CD14-positive monocyte (primary cell): ENCODE data around the gene NAE1. TPM values are rescaled to one million over a fixed set of nuclear protein-coding genes. Genes with fewer than 3 reads are reported as not detected.

Experiments used
- DNase-seq, 3 donors: peaks; one replicate each; pipeline ENCODE4 v3.0.0-alpha.2; 2011 to 2022
- H2AFZ ChIP-seq: 2 replicates; pipeline ENCODE4 v1.6.0; 2012; ENCODE audit warnings: mild to moderate bottlenecking, low read depth, low read length, inconsistent platforms; ENCODE audit not compliant: insufficient read depth, poor library complexity, severe bottlenecking
- H3K27ac ChIP-seq, 2 donors: 1 replicate in 1 of 2; 2 replicates in 1 of 2; pipeline ENCODE4 v1.5.1; 2012 to 2013; ENCODE audit warnings: low read length in 2 of 2, control low read depth in 1 of 2, inconsistent platforms in 1 of 2, low read depth in 1 of 2, mild to moderate bottlenecking in 1 of 2
- H3K27me3 ChIP-seq, 2 donors: one replicate each; pipeline versions ENCODE4 v1.6.0 to v1.6.1; 2011 to 2013; ENCODE audit warnings: low read length in 2 of 2; ENCODE audit not compliant: control insufficient read depth in 2 of 2, insufficient read depth in 2 of 2
- H3K36me3 ChIP-seq, 2 donors: replicated peaks in 1 of 2; 1 replicate in 1 of 2; 2 replicates in 1 of 2; pipeline versions ENCODE4 v1.5.1 to v1.6.1; 2012 to 2013; ENCODE audit warnings: low read length in 2 of 2, control low read depth in 1 of 2, inconsistent platforms in 1 of 2, mild to moderate bottlenecking in 1 of 2; ENCODE audit not compliant: insufficient read depth in 2 of 2, control insufficient read depth in 1 of 2
- H3K4me1 ChIP-seq, 2 donors: 1 replicate in 1 of 2; 2 replicates in 1 of 2; pipeline versions ENCODE4 v1.5.1 to v1.6.1; 2012 to 2013; ENCODE audit warnings: low read length in 2 of 2, control low read depth in 1 of 2, inconsistent platforms in 1 of 2, mild to moderate bottlenecking in 1 of 2, moderate library complexity in 1 of 2; ENCODE audit not compliant: insufficient read depth in 2 of 2, control insufficient read depth in 1 of 2
- H3K4me2 ChIP-seq: replicated peaks from 2 replicates; pipeline ENCODE3; 2012; ENCODE audit warnings: low read length, moderate library complexity, mild to moderate bottlenecking; ENCODE audit not compliant: poor library complexity, severe bottlenecking; ENCODE audit errors: extremely low read depth
- H3K4me3 ChIP-seq, 3 experiments: fragments of 200-600 bp in 1 of 3; sonication (generic) in 1 of 3; replicated peaks in 1 of 3; 1 replicate in 2 of 3; 2 replicates in 1 of 3; pipeline ENCODE4 v1.5.1; 2011 to 2013; ENCODE audit warnings: low read length in 3 of 3, mild to moderate bottlenecking in 3 of 3, control low read depth in 2 of 3, low read depth in 2 of 3, inconsistent platforms in 1 of 3, moderate library complexity in 1 of 3
- H3K79me2 ChIP-seq: 2 replicates; pipeline ENCODE4 v1.6.0; 2012; ENCODE audit warnings: mild to moderate bottlenecking, control low read depth, inconsistent platforms, low read length, moderate library complexity; ENCODE audit not compliant: insufficient read depth
- H3K9ac ChIP-seq: 2 replicates; pipeline ENCODE4 v1.6.0; 2017; ENCODE audit warnings: low read length, mild to moderate bottlenecking; ENCODE audit not compliant: insufficient read depth, poor library complexity, severe bottlenecking
- H3K9me3 ChIP-seq, 2 donors: replicated peaks in 1 of 2; 1 replicate in 1 of 2; 2 replicates in 1 of 2; pipeline versions ENCODE4 v1.5.1 to v1.6.1; 2012 to 2013; ENCODE audit warnings: low read length in 2 of 2, control low read depth in 1 of 2; ENCODE audit not compliant: control insufficient read depth in 1 of 2, insufficient read depth in 1 of 2
- H4K20me1 ChIP-seq: 2 replicates; pipeline ENCODE4 v1.6.0; 2012; ENCODE audit warnings: mild to moderate bottlenecking, low read length, control low read depth, moderate library complexity; ENCODE audit not compliant: insufficient read depth
- H3K27ac Mint-ChIP-seq, 7 donors: one replicate each; pipeline ENCODE4 v1.8.0; 2020; ENCODE audit warnings: mild to moderate bottlenecking in 7 of 7, mixed read lengths in 7 of 7, moderate library complexity in 6 of 7, inconsistent platforms in 2 of 7
- H3K27me3 Mint-ChIP-seq, 3 donors: one replicate each; pipeline ENCODE4 v1.8.0; 2021 to 2022; ENCODE audit warnings: low read depth in 3 of 3, mild to moderate bottlenecking in 3 of 3, mixed read lengths in 3 of 3, moderate library complexity in 3 of 3, inconsistent platforms in 1 of 3
- H3K36me3 Mint-ChIP-seq, 2 donors: one replicate each; pipeline ENCODE4 v1.8.0; 2020; ENCODE audit warnings: mixed read lengths in 2 of 2, inconsistent platforms in 1 of 2, mild to moderate bottlenecking in 1 of 2
- H3K4me1 Mint-ChIP-seq: one replicate; pipeline ENCODE4 v1.8.0; 2020; ENCODE audit warnings: mild to moderate bottlenecking, mixed read lengths
- H3K4me3 Mint-ChIP-seq, 2 donors: one replicate each; pipeline ENCODE4 v1.8.0; 2020; ENCODE audit warnings: mild to moderate bottlenecking in 2 of 2, mixed read lengths in 2 of 2, moderate library complexity in 1 of 2
- H3K9me3 Mint-ChIP-seq, 7 donors: one replicate each; pipeline ENCODE4 v1.8.0; 2020 to 2022; ENCODE audit warnings: mixed read lengths in 7 of 7, mild to moderate bottlenecking in 6 of 7, moderate library complexity in 6 of 7, inconsistent platforms in 2 of 7
- CTCF ChIP-seq: fragments of 200-600 bp; IDR thresholded peaks from one replicate; pipeline ENCODE4 v1.8.0; 2022; ENCODE audit warnings: antibody characterized with exemption, mild to moderate bottlenecking
- WGBS: methylation state at CpG from one replicate; pipeline ENCODE4 v1.1.5; 2013; ENCODE audit warnings: missing lambda C conversion rate; ENCODE audit not compliant: insufficient coverage; 5-methylcytosine and 5-hydroxymethylcytosine counted together
- intact Hi-C, 2 donors: fragments of 100-400 bp; cut with micrococcal nuclease; formaldehyde crosslinking; loops; one replicate each; pipeline versions ENCODE4 v1.15.0 to v1.15.1; 2023
- polyA plus RNA-seq, 3 donors: library from polyadenylated mRNA; depleted of rRNA in 1 of 3; unstranded in 2 of 3; stranded (reverse) in 1 of 3; fragments of 300-500 nt in 2 of 3; fragments of >200 nt in 1 of 3; fragmentation: Illumina TruSeq in 2 of 3; gene quantifications; 1 replicate in 2 of 3; 2 replicates in 1 of 3; pipeline ENCODE4 v1.2.3, GENCODE V29; 2012 to 2021

NAE1 gene
- polyA plus RNA-seq, 3 donors = 10.8 to 18.6 (median 16.8) TPM

GRCh38 chr16:66801320-66802105 is 29.3 kb downstream of the NAE1 start, which contains the start of gene TERB1:
Gene TERB1, minus strand, starts transcription at chr16:66801584. Its CDS starts 4,786 bp downstream, at chr16:66796798.
- Histone ChIP-seq H3K4me3 (no peak within 1 kb of the TSS), H4K20me1 (no peaks in the 10 kb centered on the region), H3K27me3 (no peaks in the 10 kb centered on the region), H3K4me1 (no peaks in the 10 kb centered on the region), H3K79me2 (no peaks in the 10 kb centered on the region), H3K36me3 (peaks cover 19 to 41% of the 10 kb centered on the region in 2 donors), H3K27ac (no peak within 1 kb of the TSS), H2AFZ (no peak within 1 kb of the TSS), H3K9me3 (no peaks in the 10 kb centered on the region), H3K9ac (no peak within 1 kb of the TSS), H3K4me2 (no peak within 1 kb of the TSS)
- Mint-ChIP-seq H3K27me3 (no peaks in the 10 kb centered on the region), H3K9me3 (peaks cover 0 to 3% (median 0%) of the 10 kb centered on the region in 7 donors), H3K4me1 (peaks cover 3% of the 10 kb centered on the region), H3K27ac (peak within 1 kb of the TSS in 1 of 7 donors; percentile 53), H3K36me3 (peaks cover 28 to 33% of the 10 kb centered on the region in 2 donors), H3K4me3 (no peak within 1 kb of the TSS)
- no peak for TF ChIP-seq CTCF
- no peak for DNase-seq
- 97% methylated on average over 50 of the region's 56 CpGs for WGBS
- intact Hi-C loops = no loop called here

- Histone ChIP-seq H3K4me1 (no peaks in the 10 kb centered on the region), H3K4me3 (no peak overlapping the region), H3K9ac (no peak overlapping the region), H3K36me3 (peaks cover 15 to 34% of the 10 kb centered on the region in 2 donors), H4K20me1 (no peaks in the 10 kb centered on the region), H3K27me3 (no peaks in the 10 kb centered on the region), H2AFZ (no peak overlapping the region), H3K9me3 (no peaks in the 10 kb centered on the region), H3K27ac (no peak overlapping the region), H3K79me2 (no peaks in the 10 kb centered on the region), H3K4me2 (no peak overlapping the region)
- Mint-ChIP-seq H3K27ac (peak overlapping the region in 1 of 7 donors; percentile 53), H3K36me3 (peaks cover 27 to 33% of the 10 kb centered on the region in 2 donors), H3K9me3 (peaks cover 0 to 3% (median 0%) of the 10 kb centered on the region in 7 donors), H3K27me3 (no peaks in the 10 kb centered on the region), H3K4me1 (peaks cover 3% of the 10 kb centered on the region), H3K4me3 (no peak overlapping the region)
- over 99% methylated on average over 13 of the region's 19 CpGs for WGBS
- DNase-seq = no peak
- intact Hi-C loops = no loop called here
- no peak for TF ChIP-seq CTCF
Measured at GRCh38 chr16:66800856-66801255, 29.9 kb downstream of the NAE1 start.
